Muscle of back (tissue), 11 donors: ENCODE data around the gene CNTNAP5. TPM values are rescaled to one million over a fixed set of nuclear protein-coding genes. Genes with fewer than 3 reads are reported as not detected.

Source experiments
- DNase-seq, 3 donors: peaks; one replicate each; pipeline versions ENCODE4 v3.0.0 to v3.0.0-alpha.2; 2013
- polyA plus RNA-seq, 10 donors: library from polyadenylated mRNA; unstranded; fragments of 120-200 nt; gene quantifications; one replicate each; pipeline ENCODE4 v1.2.1, GENCODE V29; 2013; ENCODE audit not compliant: insufficient read length in 10 of 10

The CNTNAP5 gene
- polyA plus RNA-seq, 10 donors, result 0.14 to 0.47 (median 0.19) TPM

DNA sequence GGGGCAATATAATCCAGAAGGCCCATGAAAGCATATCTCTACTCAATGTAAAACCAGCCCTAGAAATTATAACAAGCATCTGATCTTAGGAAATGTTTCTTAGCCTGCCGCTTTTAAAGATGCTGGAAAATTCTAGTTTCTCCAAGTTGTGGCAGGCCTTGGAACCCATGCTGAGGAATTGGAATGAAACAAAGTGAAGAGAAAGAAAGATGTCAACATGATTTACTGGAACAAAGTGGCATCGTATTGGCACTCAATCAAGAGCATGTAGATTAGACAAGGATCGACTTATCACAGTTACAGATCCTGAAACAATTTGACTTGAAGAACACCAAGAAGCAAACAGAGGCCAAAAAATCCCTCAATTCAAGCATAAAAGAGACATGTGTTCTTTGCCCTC is 28.7 kb downstream of the CNTNAP5 start:
- no peak for DNase-seq

DNA sequence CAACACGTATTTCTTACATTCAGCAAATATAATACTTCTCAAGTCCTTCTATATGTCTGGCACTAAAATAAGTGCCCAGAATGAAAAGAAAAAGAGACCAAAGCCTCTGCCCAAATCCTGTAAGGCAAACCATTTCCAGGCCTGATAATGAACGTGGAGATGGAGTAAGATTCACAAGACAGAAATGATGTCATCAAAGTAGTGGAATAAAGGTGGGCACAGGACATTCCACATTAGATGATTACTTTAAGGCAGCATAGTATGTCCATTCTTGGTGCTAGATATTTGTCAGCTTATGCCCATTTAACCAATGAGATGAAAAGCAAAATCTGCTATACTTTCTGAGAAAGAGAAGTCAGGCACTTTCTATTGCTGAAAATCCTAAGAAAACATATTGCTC is 38.5 kb downstream of the CNTNAP5 start:
- DNase-seq, result no peak

DNA sequence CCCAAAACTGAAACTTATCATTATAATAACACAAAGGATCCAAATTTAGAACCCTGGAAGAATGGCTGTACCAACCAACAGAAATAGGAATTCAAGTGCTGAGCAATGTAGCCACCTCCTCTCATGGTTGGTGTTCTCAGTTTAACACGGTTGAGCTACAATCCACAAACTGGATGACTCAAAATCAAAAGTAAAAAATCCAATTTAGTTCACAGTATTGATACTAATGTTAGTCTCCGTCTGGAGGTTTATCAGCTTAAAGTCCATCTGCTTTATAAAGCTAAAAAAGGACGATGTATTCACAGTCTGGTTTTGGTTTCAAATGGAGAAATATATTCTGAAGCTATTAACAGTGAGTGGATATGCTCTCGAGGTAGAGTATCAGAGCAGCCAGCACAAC is 40.5 kb downstream of the CNTNAP5 start:
- DNase-seq, result no peak

DNA sequence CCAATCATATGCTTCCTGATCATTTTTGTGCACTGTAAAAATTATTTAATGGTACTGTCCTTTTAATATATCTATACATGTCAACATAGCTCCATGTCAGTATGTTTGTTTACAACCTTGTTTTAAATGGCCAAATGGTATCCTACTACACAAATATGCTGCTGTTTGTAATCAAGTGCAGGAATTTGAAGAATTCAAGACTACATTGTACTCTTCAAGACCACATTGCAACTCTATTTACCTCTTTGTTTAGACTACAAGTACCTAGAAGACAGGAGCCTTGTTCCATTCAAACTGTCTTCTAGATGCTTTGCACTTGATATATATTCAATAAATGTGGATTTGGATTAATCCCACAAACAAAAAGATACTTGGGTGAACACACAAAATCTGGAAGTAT is 41.7 kb downstream of the CNTNAP5 start:
- DNase-seq, result no peak

DNA sequence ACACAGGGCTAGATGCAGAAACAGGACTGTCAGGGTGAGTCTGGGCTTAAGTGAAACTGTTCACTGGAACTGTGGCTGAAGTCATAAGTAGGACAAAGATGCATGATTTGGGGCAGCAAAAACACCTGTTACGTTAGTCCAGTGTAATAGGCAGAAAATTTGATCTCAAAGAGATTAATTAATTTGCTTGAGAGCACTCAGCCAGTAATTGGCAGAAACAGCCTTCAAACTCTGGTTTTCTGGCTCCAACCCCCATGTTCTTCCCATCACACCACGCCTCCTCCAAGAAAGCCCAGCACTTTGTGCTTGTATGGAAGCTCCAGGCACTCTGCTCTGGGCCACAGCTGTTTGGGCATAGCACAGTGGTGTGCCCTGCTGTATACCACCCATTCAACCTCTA is 54.0 kb downstream of the CNTNAP5 start:
- DNase-seq, result no peak

DNA sequence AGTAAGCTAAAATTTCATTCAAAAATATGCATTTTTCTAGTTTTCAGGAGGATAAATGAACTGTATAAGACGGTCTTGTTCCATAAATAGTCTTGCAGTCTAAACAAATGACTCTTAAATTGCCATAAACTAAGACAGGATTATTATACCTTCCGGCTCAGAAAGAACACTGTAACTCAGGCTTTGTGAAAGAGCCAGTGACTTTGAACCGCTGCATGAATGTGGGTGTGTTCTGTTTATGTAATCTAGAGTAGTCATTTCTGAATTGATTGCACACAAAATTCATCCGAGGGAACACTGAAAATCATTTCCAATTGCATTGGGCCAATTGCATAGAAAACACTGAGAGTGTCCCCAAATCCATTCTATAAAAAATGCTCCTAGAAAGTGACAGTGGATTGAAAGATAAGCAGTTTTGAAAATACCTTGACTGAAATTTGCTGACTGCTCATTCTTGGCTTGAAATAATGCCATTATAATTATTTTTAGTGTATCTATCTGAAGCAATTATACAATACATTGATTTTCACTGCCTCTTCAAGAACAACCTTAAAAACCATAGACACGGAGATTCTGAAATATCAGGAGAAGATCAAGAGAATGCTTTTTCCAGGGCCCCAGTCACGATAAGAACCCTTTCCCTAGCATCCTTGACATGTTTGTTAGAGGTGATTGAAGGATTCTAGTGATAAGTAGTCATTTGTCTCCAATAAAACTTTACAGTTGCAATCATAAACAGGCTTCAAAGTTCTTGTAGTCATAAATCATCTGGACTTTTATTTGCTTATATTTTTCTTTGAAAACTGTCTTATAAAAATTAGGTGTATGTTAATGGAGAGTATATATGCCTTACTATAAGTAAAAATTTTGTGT is 55.4 kb downstream of the CNTNAP5 start:
- DNase-seq, result no peak

DNA sequence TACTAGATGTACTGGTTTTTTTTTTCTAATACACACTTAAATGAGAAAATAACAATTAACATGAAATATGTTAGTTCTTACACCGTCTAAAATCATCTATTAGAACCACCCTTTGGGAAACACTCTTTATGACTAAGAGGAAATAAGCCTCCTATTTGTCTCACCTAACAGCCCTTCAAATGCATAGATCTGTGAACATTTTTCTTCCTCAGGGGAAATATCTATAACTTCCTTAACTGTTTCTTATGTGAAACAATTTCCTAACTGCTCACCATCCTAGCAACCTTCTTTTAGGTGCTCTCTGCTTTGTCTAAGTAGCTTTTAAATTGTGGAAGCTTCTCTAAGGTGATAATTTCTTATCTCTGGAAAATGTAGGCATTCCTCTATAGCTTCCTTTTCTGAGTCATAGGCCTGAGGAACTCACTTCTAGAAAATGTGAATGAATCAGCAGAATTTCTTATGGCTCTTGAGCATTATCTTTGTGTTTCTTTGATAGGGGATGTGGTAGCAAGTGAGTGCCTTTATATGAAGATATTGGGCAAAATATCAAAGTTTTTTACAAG is 56.1 kb downstream of the CNTNAP5 start:
- DNase-seq, result no peak

DNA sequence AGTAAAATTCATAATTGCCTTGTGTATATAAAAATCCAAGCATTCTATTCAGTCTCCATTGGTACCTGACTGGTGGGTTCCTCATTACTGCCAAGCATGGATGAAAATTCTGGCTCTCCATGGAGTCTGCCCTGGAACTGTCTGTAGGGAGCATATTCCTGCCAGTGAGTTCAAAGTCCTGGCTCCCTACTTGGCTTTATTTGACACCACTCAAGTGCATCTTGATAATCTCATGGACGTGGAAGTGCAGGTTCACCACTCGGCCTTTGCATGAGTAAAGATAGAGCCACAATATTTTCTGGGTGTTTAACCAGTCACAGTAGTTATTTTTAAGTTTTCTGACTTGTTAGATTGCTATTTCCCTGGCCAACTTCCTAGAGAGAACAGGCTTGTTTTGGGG is 63.5 kb downstream of the CNTNAP5 start:
- DNase-seq, result no peak

DNA sequence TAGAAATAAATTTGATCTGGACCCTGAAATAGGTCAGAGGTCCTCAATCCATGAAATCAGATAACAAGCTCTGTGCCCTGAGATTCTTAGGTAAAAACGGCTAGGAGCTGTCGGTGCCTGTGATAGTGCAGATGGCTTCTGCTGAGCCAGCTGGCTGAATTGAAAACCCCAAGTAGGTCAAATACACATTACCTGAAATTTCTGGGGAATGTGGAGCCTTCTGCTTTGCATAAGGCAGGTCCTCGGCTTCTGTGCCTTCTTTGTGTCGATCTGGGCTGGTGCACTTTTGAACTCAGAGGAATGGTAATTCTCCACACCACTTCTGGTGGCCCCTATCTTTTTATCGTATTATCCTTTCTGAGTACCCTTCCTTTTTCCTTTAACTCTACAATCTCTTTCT is 66.6 kb downstream of the CNTNAP5 start:
- no peak for DNase-seq

DNA sequence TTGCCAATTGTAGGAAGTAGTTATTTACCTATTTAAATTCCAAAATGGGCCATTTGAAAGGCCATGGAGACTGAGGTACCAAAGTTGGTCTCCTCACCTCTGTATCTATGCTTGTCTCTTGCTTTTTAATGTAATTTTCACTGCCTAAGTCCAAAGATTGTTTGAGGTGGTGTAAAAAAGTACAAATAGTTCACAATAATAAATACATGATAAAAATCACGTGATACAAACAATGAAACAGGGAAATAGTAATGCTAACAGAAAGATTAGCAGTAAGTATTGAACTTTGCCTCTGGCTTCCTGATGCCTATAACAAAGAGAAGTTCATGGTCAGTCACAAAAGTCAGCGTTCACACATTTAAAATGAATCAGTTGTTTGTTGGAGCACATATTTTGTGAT is 67.6 kb downstream of the CNTNAP5 start:
- DNase-seq, result no peak

DNA sequence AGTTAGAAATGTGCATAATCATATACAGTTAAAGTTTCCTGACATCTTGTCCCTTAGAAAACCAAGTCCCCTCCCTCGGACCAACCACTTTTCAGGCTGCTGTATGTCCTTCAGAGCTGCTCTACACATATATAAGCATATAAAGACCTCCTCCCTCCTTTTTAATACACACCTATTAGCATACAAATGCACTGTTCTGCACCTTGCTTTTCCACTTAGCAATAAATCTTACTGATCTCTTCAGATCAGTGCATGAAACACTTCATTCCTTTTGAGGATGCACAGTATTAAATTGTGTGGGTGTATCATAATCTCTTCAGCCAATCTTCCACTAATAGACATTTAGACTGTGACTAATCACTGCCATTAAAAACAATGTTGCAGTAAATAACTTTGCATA is 79.8 kb downstream of the CNTNAP5 start:
- DNase-seq, result no peak

DNA sequence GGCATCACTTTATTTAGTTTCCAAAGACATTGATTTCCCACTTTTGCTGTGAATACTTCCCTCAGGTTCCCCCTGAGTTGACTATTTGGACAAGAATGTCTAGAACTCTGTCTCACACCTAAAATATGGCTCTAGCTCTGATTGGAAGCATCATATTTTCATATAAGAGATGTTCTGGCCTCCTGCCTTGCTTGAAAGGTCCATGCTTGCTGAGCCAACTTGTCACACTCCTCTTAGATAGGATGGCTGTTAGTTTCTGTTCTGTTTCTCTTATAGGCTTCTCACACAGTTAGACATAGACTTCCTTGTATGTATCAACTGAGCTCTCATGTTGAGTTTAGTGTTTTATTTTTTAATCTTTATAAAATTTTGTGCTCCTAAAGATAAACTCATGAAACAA is 87.1 kb downstream of the CNTNAP5 start:
- no peak for DNase-seq

DNA sequence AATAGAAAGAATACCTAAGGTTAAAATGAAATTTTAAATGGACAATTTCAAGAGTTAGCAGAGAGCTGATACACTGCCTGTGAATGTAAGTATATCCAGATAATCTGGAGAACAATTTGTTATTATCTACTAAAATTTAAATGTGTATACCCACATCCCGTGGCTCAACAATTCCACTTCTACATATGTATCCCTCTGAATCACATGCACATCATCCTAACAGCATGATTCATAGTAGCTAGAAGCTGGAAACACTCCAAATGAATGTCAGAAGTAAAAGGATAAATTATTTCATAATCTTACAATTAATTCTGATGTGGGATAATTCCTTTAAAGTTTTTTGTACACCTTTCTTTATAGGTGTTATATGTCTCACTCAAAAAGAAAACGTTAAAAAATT is 87.9 kb downstream of the CNTNAP5 start:
- peak in 1 of 3 donors; percentile 25 for DNase-seq

DNA sequence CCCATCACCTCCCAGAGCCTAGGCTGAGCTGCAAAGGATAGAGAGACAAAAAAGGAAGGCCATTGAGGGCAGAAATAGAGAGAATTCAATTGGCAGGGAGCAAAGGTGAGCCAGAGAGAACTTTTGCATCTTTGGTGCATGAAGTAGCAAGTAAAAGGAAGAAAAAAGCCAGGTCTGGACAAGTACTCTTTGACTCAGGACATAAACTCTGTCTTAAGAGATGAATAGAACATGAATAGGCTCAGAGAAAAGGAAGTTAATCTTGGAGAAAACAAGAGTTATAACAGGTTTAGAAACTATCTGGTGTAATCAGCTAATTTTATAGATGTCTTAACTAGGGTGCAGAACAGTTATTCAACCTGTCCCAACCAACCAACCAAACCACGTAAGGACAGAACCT is 95.2 kb downstream of the CNTNAP5 start:
- DNase-seq, result no peak

DNA sequence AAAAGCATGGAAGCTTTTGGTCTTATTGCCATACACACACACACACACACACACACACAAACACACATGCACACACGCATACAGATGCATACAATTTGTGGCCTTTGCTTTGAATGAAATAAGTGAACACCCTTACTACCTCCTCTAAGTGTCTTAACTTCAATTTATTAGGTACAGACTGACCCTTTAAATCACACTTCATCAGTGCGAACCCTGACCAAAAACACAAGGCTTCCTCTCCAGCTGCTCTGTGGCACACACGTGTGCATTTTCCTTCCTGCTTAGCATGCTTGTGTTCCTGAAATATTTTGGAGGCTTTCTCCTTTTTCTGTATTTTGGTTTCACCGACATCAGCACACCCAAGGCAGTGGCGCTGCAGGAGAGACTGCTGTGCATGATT is 96.0 kb downstream of the CNTNAP5 start:
- DNase-seq, result no peak

DNA sequence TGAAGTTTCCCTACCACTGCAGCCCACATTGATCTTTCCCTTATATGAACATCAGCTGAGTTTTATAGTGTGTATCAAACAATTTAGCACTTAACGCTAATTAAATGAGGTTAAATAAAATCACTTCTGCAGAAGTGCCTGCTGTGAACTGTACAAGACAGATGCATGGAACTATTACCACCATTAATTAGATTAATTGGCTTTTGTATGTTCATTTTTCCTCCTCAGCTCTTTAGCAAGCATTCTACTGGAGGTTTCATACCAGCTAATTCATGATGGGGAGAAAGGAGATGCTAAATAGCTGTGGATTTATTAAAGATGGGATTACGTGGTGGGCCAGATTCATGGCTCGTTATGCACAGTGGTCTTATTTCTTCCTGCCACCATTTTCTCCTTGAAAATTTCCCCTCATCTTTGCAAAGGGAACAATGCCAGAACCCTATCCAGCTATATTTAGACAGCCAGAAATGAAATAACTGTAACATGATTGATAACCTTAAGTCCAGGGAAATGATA is 96.7 kb downstream of the CNTNAP5 start:
- no peak for DNase-seq

DNA sequence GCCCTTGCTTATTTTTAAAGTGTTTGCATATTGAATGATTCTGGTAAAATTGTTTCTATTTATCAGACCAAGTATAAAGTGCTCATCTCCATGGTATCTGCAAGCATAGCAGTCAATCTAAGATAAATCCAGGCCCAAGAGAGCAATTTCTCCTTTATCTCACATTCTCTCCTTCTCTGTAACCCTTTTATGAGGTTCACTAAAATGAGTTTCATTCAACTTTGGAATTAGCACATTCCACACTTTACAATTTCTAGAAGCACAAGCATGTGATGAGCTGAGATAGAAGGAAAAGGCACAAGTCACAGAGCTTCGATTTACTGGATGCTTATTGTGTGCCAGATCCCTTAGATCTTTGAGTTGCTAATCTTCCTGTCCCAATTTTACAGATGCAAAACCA is 97.3 kb downstream of the CNTNAP5 start:
- DNase-seq, result no peak

DNA sequence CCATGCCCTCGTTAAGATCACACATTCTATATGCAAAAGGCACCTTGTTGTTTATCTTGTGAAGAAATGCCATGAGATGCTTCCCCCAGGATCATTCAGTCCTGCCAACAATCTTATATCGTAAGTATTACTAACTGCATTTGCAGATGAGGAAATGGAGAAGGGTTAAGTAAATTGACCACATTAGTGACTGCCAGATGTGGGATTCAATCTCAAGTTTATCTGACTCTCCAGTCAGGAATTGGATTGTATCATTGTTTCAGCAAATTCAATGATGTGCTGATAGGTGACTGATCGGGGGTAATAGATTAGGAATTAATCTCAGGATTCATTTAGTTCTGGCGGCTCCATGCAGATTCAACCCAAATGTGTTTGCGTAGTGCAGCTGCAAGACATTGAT is 106.2 kb downstream of the CNTNAP5 start:
- DNase-seq, result peak in 1 of 3 donors; percentile 5

DNA sequence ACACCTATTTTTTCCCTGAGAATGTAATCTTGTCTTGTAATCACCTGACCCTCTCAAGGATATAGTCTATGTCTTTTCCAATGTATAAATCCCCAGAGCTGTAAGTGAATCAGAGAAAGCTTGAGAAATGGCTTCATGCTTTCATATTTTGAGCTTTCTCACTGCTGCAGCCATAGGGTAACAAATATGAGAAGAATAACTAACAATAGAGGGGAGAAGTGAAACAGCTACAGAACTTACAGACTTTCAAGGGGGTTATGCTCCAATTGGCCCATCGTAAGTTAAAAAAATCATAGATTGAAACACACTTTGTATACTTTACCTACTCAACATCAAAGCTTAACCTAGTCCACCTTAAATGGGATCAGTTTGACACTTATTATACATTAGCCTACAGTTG is 111.0 kb downstream of the CNTNAP5 start:
- no peak for DNase-seq

DNA sequence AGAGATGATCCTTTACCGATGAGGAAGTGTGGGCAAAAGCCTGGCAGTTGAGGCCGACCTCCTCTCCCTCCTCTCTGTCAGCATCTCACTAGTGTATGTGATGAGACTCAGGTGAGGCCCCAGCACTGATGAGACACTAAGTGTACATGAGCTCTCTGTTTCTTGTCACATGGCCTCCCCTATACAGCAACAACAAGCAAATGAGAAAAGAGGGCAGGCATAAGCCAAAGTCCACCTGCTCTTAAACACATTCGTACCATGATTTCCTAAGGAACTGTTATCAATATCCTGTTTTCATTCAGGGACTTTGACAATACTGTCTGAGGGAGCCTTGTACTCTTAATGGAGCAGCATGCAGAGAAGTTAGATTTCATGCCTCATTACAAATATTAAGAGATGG is 113.0 kb downstream of the CNTNAP5 start:
- DNase-seq, result no peak

DNA sequence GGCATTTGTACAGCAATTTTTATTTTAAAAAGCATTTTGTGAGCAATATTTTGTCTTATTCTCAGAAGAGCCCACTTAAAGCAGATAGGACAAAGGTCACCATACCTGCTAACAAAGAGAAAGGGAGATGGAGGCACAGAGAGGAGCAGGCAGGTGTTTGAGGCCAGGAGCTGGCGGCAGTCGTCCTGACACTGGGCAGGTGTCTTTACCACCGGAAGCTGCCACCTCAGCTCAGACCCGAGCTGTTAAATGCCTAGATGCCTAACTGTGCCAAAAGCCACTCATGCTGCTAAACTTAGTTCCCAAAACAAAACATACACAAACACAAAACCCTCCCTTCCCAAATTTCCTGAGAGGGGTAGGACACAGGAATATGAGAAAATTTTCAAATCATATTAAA is 120.9 kb downstream of the CNTNAP5 start:
- no peak for DNase-seq

DNA sequence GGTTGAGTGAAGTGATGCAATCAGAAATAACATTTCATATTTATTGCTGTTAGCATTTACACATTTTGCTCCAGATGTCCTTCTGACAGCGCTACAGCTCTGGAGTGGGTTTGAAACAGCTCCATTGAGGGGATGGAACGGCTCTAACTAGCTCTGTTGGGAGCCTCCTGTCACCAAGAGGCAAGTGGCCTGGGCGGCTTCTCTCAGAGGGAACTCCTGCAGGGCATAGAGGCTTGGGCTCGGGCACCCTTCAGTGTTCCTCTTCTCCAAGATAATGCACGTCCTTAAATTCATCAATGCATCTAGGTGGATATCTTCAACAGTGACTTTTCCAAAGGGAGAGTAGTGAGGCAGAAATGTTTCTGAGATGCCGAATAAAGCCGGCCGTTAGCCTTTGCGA is 122.5 kb downstream of the CNTNAP5 start:
- no peak for DNase-seq

DNA sequence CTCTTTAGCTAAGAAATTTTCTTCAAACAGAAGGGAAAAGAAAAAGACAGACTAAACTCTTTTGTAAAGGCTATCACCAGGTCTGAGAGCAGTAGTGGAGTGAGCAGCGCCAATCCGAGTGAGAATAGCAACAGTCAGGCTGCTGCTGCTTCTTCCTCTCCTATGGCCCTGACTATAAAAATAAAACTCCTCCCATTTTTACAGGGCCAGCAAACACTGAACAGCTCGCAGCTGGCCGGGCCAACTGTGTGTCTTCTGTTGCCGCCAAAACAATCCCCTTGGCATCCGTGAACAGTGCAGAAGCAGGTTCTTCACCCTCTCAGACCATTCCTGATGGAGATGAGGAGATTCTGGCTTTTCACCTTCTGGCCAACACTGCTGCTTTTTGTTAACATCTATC is 124.5 kb downstream of the CNTNAP5 start:
- DNase-seq, result peak in 1 of 3 donors; percentile 21

DNA sequence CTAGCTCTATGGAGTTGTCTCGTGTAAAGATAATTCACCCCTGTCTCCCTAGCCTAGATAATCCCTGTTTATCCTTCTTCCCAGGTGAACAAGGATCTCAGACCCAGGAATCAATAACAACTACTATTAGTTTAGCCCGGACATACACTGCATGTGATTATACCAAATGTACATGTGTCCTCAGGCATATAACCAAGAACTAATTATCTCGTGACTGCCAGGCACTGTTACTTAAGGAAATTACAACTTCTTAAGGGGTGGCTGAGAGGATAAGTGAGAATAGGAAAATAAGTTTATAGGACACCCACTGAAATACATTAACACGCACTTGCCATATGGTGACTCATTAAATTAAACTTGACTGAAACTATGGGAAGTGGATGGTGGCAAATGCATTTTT is 126.6 kb downstream of the CNTNAP5 start:
- DNase-seq, result no peak
